ENCODE results near the gene IST1. TPM values are rescaled to one million over a fixed set of nuclear protein-coding genes. Genes with fewer than 3 reads are reported as not detected.

IST1 gene
- total RNA-seq, 4 donors from 2014 or later: 172 to 301 (median 207) TPM

DNA sequence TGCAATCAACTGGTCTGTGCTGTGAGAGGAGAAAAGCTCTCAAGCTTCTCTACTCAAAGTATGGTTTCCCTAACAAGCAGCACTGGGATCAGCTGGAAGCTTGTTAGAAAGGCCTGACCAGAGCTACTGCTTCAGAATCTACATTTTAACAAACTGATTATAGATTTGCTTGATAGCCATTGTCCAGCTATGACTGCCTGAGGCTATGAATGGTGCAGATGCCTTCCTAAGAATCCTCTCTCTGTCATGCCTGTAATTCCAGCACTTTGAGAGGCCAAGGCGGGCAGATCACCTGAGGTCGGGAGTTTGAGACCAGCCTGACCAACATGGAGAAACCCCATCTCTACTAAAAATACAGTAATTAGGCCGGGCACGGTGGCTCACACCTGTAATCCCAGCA is 76.2 kb downstream of the IST1 start:
- no peak for DNase-seq
- Histone ChIP-seq H3K9me3 (no peaks in the 10 kb centered on the region), H3K36me3 (no peaks in the 10 kb centered on the region), H3K27me3 (no peaks in the 10 kb centered on the region), H3K4me1 (no peaks in the 10 kb centered on the region), H3K4me3 (no peak overlapping the region), H3K27ac (no peak overlapping the region)
- TF ChIP-seq, protein P1, sequence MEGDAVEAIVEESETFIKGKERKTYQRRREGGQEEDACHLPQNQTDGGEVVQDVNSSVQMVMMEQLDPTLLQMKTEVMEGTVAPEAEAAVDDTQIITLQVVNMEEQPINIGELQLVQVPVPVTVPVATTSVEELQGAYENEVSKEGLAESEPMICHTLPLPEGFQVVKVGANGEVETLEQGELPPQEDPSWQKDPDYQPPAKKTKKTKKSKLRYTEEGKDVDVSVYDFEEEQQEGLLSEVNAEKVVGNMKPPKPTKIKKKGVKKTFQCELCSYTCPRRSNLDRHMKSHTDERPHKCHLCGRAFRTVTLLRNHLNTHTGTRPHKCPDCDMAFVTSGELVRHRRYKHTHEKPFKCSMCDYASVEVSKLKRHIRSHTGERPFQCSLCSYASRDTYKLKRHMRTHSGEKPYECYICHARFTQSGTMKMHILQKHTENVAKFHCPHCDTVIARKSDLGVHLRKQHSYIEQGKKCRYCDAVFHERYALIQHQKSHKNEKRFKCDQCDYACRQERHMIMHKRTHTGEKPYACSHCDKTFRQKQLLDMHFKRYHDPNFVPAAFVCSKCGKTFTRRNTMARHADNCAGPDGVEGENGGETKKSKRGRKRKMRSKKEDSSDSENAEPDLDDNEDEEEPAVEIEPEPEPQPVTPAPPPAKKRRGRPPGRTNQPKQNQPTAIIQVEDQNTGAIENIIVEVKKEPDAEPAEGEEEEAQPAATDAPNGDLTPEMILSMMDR (IDR thresholded peaks at IDR 0.05): no peak
- intact Hi-C loops (cut with DNase I; ENCODE audit: low total_unique reads): no loop called here

DNA sequence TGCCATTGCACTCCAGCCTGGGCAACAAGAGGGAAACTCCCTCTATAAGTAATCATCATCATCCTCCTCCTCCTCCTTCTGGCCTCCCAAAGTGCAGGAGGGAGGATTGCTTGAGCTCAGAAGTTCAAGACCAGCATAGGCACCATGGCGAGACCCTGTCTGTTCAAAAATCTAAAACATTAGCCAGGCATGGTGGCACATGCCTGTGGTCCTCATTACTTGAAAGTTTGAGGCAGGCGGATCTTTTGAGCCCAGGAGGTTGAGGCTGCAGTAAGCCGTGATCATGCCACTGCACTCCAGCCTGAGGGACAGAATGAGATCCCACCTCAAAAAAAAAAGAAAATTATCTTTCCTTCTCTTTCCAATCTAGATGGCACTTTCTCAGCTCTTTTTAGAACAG is 77.0 kb downstream of the IST1 start:
- intact Hi-C loops (cut with DNase I; ENCODE audit: low total_unique reads): no loop called here
- Histone ChIP-seq H3K27ac (no peak overlapping the region), H3K27me3 (no peaks in the 10 kb centered on the region), H3K4me1 (no peaks in the 10 kb centered on the region), H3K36me3 (no peaks in the 10 kb centered on the region), H3K9me3 (no peaks in the 10 kb centered on the region), H3K4me3 (no peak overlapping the region)
- no peak for DNase-seq
- no peak for TF ChIP-seq POLR2A (IDR thresholded peaks at IDR 0.05)
- TF ChIP-seq, protein P1 (IDR thresholded peaks at IDR 0.05): no peak

DNA sequence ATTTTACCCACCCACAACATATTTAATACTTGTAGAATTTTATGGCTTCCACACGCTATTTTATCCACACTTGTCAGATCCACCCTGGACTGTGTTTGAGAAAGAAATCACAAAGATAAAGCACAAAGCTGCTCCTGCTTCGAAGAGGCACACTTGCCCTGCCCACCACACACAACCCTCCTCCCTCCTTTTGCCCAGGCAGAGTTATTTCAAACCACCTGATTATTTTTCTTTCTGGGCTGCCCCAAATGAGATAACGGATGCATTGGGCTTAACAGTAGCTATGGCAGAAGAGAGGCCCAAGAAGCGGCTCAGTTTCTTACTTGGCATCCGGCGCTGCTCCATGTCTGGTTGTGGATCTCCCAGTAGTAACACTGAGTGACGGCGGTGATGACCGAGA is 77.7 kb downstream of the IST1 start:
- TF ChIP-seq, protein P1 (IDR thresholded peaks at IDR 0.05): no peak
- no peak for TF ChIP-seq POLR2A (IDR thresholded peaks at IDR 0.05)
- Histone ChIP-seq H3K36me3 (no peaks in the 10 kb centered on the region), H3K4me1 (no peaks in the 10 kb centered on the region), H3K27me3 (no peaks in the 10 kb centered on the region), H3K27ac (no peak overlapping the region), H3K9me3 (no peaks in the 10 kb centered on the region), H3K4me3 (no peak overlapping the region)
- intact Hi-C loops (cut with DNase I; ENCODE audit: low total_unique reads): no loop called here
- no peak for DNase-seq

DNA sequence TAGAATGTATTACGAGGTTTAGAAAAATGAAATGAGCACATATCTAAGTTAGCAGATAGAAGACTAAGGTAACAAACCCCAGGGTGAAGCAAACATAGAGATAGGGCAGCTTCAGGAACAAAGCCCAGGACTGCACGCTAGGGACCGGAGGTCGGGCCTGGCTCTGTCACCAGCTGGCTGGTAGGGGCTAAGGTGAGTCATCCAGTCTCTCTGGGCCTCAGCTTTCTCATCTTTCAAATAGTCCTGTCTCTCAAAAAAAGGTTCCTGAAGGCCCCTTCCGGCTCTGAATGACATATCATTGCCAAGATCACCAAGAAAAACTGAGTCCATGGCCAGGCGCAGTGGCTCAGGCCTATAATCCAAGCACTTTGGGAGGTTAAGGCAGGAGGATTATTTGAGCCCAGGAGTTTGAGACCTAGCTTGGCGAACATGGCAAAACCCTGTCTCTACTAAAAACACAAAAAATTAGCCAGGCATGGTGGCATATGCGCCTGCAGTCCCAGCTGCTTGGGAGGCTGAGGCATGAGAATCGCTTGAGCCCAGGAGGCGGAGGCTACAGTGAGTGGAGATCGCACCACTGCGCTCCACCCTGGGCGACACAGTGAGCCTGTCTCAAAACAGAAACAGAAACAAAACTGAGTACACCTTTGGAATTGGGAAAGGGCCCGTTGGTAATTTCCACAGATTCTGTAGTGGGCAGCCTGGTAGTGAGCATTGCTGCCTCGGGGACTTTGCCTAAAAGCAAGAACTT is 78.9 kb downstream of the IST1 start:
- no peak for DNase-seq
- TF ChIP-seq, protein P1 (IDR thresholded peaks at IDR 0.05): no peak
- TF ChIP-seq POLR2A (IDR thresholded peaks at IDR 0.05): no peak

More for the DNA sequence above, 78.9 kb downstream of the IST1 start:
- no peaks in the 10 kb centered on the region for H3K9me3 ChIP-seq
- no peaks in the 10 kb centered on the region for H3K27me3 ChIP-seq
- no peaks in the 10 kb centered on the region for H3K36me3 ChIP-seq
- no peak overlapping the region for H3K27ac ChIP-seq
- H3K4me1 ChIP-seq: no peaks in the 10 kb centered on the region
- intact Hi-C loops (cut with DNase I; ENCODE audit: low total_unique reads): no loop called here
- H3K4me3 ChIP-seq: no peak overlapping the region

Other genes with a start within 250 kb of the IST1 start
- 10 to 100 TPM in 2 of 4 donors, 1 to 10 TPM in 2; 2.0 to 22.3 (median 10.7) TPM for gene PHLPP2, start 170.8 kb upstream of the IST1 start, total RNA-seq
- 100 to 1,000 TPM in 1 of 4 donors, 10 to 100 TPM in 3; 32.5 to 125 (median 56.4) TPM for gene AP1G1, start 86.7 kb upstream of the IST1 start, total RNA-seq
- 10 to 100 TPM in 3 of 4 donors, 1 to 10 TPM in 1; 4.7 to 33.1 (median 23.4) TPM for gene ATXN1L, start 49.6 kb upstream of the IST1 start, total RNA-seq
- 10 to 100 TPM in 2 of 4 donors, 1 to 10 TPM in 1, under 1 TPM in 1; 0.59 to 16.9 (median 7.4) TPM for gene ZNF821, start 11.3 kb upstream of the IST1 start, total RNA-seq
- gene PKD1L3, start 104.9 kb downstream of the IST1 start, total RNA-seq: under 1 TPM in 3 of 4 donors, not detected in 1; under 0.01 to 0.35 (median 0.15) TPM
- gene DHODH, start 113.2 kb downstream of the IST1 start, total RNA-seq: 10 to 100 TPM in 1 of 4 donors, 1 to 10 TPM in 3; 1.8 to 14.7 (median 7.1) TPM
- 10 to 100 TPM in 2 of 4 donors, 1 to 10 TPM in 1, under 1 TPM in 1; 0.77 to 23.8 (median 10.6) TPM for gene HP, start 159.0 kb downstream of the IST1 start, total RNA-seq
- 1 to 10 TPM in 1 of 4 donors, not detected in 3; 1.1 TPM for gene HPR, start 167.7 kb downstream of the IST1 start, total RNA-seq
- 10 to 100 TPM in 2 of 4 donors, 1 to 10 TPM in 2; 1.2 to 54.1 (median 14.9) TPM for gene TXNL4B, start 198.1 kb downstream of the IST1 start, total RNA-seq
- 10 to 100 TPM; 12.8 to 73.6 (median 41.5) TPM for gene DHX38, start 198.3 kb downstream of the IST1 start, total RNA-seq